Measurements from ENCODE around the gene GNAS-AS1. TPM values are rescaled to one million over a fixed set of nuclear protein-coding genes. Genes with fewer than 3 reads are reported as not detected.

Gene GNAS-AS1
- total RNA-seq: 1.5 and 2.1 TPM in 2 replicates
- 0.21 TPM for total RNA-seq (2013)
- polyA plus RNA-seq: 0.19 TPM in 1 of 2 replicates, not detected in the other
- not detected in 2 replicates for polyA minus RNA-seq

DNA sequence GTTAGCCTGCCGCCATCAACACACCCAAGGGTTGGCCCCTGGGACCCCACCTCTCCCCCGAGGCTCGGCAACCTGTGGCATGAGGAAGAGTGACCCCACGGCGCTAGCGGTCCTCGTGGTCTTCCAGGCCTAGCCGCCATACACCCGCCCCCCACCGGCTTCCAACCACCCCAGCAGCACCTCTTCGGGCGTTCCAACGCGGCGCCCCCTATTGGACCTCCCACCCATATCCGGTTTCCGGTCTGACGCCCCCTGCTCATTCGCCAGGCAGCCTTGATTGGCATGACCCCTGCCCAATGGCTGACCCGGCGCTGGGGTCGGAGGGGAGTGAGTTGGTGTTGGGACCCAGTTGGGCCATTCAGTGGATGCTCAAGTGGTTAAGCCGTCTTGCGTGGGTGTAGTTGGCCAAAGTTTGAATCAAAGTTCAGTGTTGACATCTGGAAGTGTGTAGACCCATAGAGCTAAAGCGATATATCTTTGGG lies at the start of gene GNAS-AS1:
GNAS-AS1 (minus strand) TSS at position 210 of the 482 bp plus-strand sequence.
- ChIA-PET POLR2A (no interaction called here), CTCF (interaction anchor here (0.9 kb wide), 1 partner anchor 198 kb away, joined by 4 read pairs; no protein-coding TSS in a partner anchor)
- Histone ChIP-seq H3K4me2 (replicated peaks; ENCODE audit: low read depth, low read length, poor library complexity, severe bottlenecking) (peak within 1 kb of the TSS; percentile 78), H2AFZ (ENCODE audit: insufficient read depth, low read depth, low read length, poor library complexity, severe bottlenecking) (peak within 1 kb of the TSS; percentile 64), H3K79me2 (ENCODE audit: control insufficient read depth, insufficient read depth, low read length) (no peaks in the 10 kb centered on the region), H3K36me3 (replicated peaks in 1 of 2; ENCODE audit: control extremely low read depth in 1 of 2, control insufficient read depth in 1 of 2, extremely low read depth in 1 of 2, insufficient read depth in 2 of 2, low read length in 1 of 2) (no peaks in the 10 kb centered on the region), H3K4me1 (ENCODE audit: control insufficient read depth in 2 of 2, insufficient read depth in 2 of 2, low read length in 2 of 2) (peaks cover 35 to 51% of the 10 kb centered on the region in 2 donors), H3K9ac (ENCODE audit: low read length) (peak within 1 kb of the TSS; percentile 58), H3K9me3 (ENCODE audit: control extremely low read depth in 1 of 3, control insufficient read depth in 2 of 3, insufficient read depth in 1 of 3, low read length in 2 of 3) (peaks cover 0 to 34% (median 0%) of the 10 kb centered on the region in 3 donors), H3K4me3 (ENCODE audit: control extremely low read depth in 1 of 5, extremely low read depth in 1 of 5, insufficient read depth in 1 of 5, low read depth in 2 of 5, low read length in 4 of 5) (peak within 1 kb of the TSS; percentile 31 to 58 (median 48)), H4K20me1 (ENCODE audit: control insufficient read depth, insufficient read depth, low read length, poor library complexity, severe bottlenecking) (no peaks in the 10 kb centered on the region), H3K27ac (ENCODE audit: low read length in 2 of 2) (no peak within 1 kb of the TSS), H3K27me3 (replicated peaks in 1 of 4; ENCODE audit: control extremely low read depth in 1 of 4, control insufficient read depth in 3 of 4, insufficient read depth in 4 of 4, low read length in 3 of 4) (peaks cover 0 to 66% (median 16%) of the 10 kb centered on the region in 4 experiments)
- Mint-ChIP-seq H3K4me3 (peak within 1 kb of the TSS; percentile 93), H3K4me1 (peaks cover 36% of the 10 kb centered on the region), H3K27me3 (peaks cover 42% of the 10 kb centered on the region), H3K9me3 (ENCODE audit: insufficient read depth) (no peaks in the 10 kb centered on the region), H3K27ac (no peak within 1 kb of the TSS)
- TF ChIP-seq, protein P1, sequence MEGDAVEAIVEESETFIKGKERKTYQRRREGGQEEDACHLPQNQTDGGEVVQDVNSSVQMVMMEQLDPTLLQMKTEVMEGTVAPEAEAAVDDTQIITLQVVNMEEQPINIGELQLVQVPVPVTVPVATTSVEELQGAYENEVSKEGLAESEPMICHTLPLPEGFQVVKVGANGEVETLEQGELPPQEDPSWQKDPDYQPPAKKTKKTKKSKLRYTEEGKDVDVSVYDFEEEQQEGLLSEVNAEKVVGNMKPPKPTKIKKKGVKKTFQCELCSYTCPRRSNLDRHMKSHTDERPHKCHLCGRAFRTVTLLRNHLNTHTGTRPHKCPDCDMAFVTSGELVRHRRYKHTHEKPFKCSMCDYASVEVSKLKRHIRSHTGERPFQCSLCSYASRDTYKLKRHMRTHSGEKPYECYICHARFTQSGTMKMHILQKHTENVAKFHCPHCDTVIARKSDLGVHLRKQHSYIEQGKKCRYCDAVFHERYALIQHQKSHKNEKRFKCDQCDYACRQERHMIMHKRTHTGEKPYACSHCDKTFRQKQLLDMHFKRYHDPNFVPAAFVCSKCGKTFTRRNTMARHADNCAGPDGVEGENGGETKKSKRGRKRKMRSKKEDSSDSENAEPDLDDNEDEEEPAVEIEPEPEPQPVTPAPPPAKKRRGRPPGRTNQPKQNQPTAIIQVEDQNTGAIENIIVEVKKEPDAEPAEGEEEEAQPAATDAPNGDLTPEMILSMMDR (IDR thresholded peaks at IDR 0.05): no peak
- no peak for TF ChIP-seq EZH2 (IDR thresholded peaks at IDR 0.05; ENCODE audit: borderline replicate concordance, insufficient read depth, low read depth, low read length, poor library complexity, severe bottlenecking)
- 35% methylated on average over 25 of the region's 25 CpGs for WGBS (ENCODE audit: insufficient coverage)
- ATAC-seq (ENCODE audit: low read depth) (peak; percentile 89), DNase-seq (peak; percentile 76)
- intact Hi-C loops (cut with micrococcal nuclease): loop anchor here (2.0 to 5.0 kb wide), 2 partner anchors 38 to 198 kb away; partner anchors contain the start of gene STX16

DNA sequence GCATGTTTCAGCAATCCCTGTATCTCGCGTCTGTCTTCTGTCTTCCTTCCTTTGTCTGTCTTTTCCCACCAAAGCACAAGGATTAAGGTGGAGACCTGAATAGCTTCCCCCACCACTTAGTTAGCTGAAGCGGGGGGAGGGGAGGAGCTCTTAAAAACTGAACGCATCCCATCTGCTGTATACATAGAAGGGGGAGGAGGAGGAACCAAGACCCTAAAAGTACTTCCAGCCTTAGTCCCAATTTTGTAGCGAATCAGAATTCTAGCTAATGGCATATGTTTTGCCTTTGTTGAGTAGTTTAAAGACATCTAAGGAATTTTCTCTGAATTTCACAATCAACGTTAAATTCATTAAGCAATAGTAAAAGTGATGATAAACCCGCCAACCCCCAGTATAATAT lies 49.7 kb upstream of the GNAS-AS1 start:
- ChIA-PET POLR2A (interaction anchor here (0.6 kb wide), 1 partner anchor 187 kb away, joined by 3 read pairs; no protein-coding TSS in a partner anchor), CTCF (no interaction called here)
- no peak for TF ChIP-seq EZH2 (IDR thresholded peaks at IDR 0.05; ENCODE audit: borderline replicate concordance, insufficient read depth, low read depth, low read length, poor library complexity, severe bottlenecking)
- TF ChIP-seq, protein P1 (IDR thresholded peaks at IDR 0.05): no peak
- Histone ChIP-seq H3K36me3 (replicated peaks in 1 of 2; ENCODE audit: control extremely low read depth in 1 of 2, control insufficient read depth in 1 of 2, extremely low read depth in 1 of 2, insufficient read depth in 2 of 2, low read length in 1 of 2) (peaks cover 1 to 79% of the 10 kb centered on the region in 2 experiments), H3K79me2 (ENCODE audit: control insufficient read depth, insufficient read depth, low read length) (peaks cover 99% of the 10 kb centered on the region), H3K27me3 (replicated peaks in 1 of 4; ENCODE audit: control extremely low read depth in 1 of 4, control insufficient read depth in 3 of 4, insufficient read depth in 4 of 4, low read length in 3 of 4) (no peaks in the 10 kb centered on the region), H3K4me2 (replicated peaks; ENCODE audit: low read depth, low read length, poor library complexity, severe bottlenecking) (no peak overlapping the region), H2AFZ (ENCODE audit: insufficient read depth, low read depth, low read length, poor library complexity, severe bottlenecking) (no peak overlapping the region), H3K9ac (ENCODE audit: low read length) (no peak overlapping the region), H3K4me3 (ENCODE audit: control extremely low read depth in 1 of 5, extremely low read depth in 1 of 5, insufficient read depth in 1 of 5, low read depth in 2 of 5, low read length in 4 of 5) (no peak overlapping the region), H3K9me3 (ENCODE audit: control extremely low read depth in 1 of 3, control insufficient read depth in 2 of 3, insufficient read depth in 1 of 3, low read length in 2 of 3) (no peaks in the 10 kb centered on the region), H3K4me1 (ENCODE audit: control insufficient read depth in 2 of 2, insufficient read depth in 2 of 2, low read length in 2 of 2) (peaks cover 17 to 29% of the 10 kb centered on the region in 2 donors), H3K27ac (ENCODE audit: low read length in 2 of 2) (no peak overlapping the region), H4K20me1 (ENCODE audit: control insufficient read depth, insufficient read depth, low read length, poor library complexity, severe bottlenecking) (peaks cover 56% of the 10 kb centered on the region)
- ATAC-seq (ENCODE audit: low read depth): no peak
- DNase-seq: no peak
- no CpG with 5 or more reads among the region's 7 CpGs for WGBS (ENCODE audit: insufficient coverage)
- H3K4me1 Mint-ChIP-seq: peaks cover 67% of the 10 kb centered on the region
- no peaks in the 10 kb centered on the region for H3K9me3 Mint-ChIP-seq (ENCODE audit: insufficient read depth)
- no peak overlapping the region for H3K27ac Mint-ChIP-seq
- H3K27me3 Mint-ChIP-seq: no peaks in the 10 kb centered on the region
- no peak overlapping the region for H3K4me3 Mint-ChIP-seq
- intact Hi-C loops (cut with micrococcal nuclease): no loop called here

Data from B cell (primary cell).